Brain microvascular endothelial cell (primary cell): ENCODE data around the gene SCN2B.

ENCODE experiments used
- DNase-seq: peaks from one replicate; pipeline ENCODE4 v3.0.0-alpha.2; 2020
- H3K27ac ChIP-seq: fragments of 250-450 bp; sonication (Bioruptor Pico); 2 replicates; pipeline ENCODE4 v1.5.1; 2020; ENCODE audit warnings: mild to moderate bottlenecking, moderate library complexity
- H3K27me3 ChIP-seq: fragments of 250-450 bp; sonication (Bioruptor Pico); replicated peaks from 2 replicates; pipeline ENCODE4 v1.5.1; 2020; ENCODE audit warnings: mild to moderate bottlenecking
- H3K36me3 ChIP-seq: fragments of 250-450 bp; sonication (Bioruptor Pico); replicated peaks from 2 replicates; pipeline ENCODE4 v1.5.1; 2020; ENCODE audit warnings: mild to moderate bottlenecking
- H3K4me3 ChIP-seq: 2 replicates; pipeline ENCODE4 v1.5.1; 2011; ENCODE audit warnings: low read depth, mild to moderate bottlenecking, control low read depth, low read length, moderate library complexity
- in situ Hi-C: cut with HindIII; loops from 2 replicates; pipeline ENCODE4 v1.10.0; 2017; ENCODE audit warnings: low sequenced_read_pairs, low pct_ligation_motif_present
- TF ChIP-seq, protein P1 (sequence below): IDR thresholded peaks from 2 replicates; pipeline ENCODE4 v1.5.1; 2011; ENCODE audit warnings: low read depth, mild to moderate bottlenecking, moderate library complexity, low read length, control low read depth, inconsistent platforms; ENCODE audit errors: missing control alignments

SCN2B gene

DNA sequence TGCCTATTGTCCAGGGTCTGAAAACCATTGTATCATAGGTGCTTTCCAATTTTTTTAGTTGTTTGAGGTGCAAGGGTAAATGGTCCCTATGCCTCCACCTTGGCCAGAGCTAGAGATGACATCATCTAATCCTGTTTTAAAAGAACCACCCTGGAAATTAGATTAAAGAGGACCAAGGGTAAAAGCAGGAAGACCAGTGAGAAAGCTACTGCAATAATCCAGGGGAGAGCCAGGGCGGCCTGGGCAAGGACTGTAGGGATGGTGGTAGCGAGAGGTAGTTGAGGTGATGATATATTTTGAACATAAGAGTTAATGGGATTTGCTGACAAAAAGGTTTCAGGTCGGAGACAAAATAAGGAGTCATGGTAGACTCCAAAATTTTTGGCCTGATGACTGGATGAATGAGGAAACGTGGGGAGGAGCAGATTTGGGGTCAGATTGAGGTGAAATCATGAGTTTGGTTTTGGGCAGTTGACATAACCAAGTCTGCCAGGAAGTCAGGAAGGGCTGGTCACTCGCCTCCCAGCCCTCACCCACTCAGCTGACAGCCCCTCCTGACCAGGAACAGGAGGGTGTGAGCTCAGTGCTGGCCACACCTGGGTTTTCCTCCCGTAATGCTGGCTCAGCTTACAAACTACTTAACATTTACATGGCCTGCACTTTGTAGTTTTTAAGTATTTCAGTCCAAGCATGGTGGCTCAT is 46.8 kb downstream of the SCN2B start:
- TF ChIP-seq, protein P1, sequence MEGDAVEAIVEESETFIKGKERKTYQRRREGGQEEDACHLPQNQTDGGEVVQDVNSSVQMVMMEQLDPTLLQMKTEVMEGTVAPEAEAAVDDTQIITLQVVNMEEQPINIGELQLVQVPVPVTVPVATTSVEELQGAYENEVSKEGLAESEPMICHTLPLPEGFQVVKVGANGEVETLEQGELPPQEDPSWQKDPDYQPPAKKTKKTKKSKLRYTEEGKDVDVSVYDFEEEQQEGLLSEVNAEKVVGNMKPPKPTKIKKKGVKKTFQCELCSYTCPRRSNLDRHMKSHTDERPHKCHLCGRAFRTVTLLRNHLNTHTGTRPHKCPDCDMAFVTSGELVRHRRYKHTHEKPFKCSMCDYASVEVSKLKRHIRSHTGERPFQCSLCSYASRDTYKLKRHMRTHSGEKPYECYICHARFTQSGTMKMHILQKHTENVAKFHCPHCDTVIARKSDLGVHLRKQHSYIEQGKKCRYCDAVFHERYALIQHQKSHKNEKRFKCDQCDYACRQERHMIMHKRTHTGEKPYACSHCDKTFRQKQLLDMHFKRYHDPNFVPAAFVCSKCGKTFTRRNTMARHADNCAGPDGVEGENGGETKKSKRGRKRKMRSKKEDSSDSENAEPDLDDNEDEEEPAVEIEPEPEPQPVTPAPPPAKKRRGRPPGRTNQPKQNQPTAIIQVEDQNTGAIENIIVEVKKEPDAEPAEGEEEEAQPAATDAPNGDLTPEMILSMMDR, result no peak
- no peak for DNase-seq
- Histone ChIP-seq H3K36me3 (no peaks in the 10 kb centered on the region), H3K27me3 (no peaks in the 10 kb centered on the region), H3K4me3 (no peak overlapping the region), H3K27ac (no peak overlapping the region)
- in situ Hi-C loops, result no loop called here

DNA sequence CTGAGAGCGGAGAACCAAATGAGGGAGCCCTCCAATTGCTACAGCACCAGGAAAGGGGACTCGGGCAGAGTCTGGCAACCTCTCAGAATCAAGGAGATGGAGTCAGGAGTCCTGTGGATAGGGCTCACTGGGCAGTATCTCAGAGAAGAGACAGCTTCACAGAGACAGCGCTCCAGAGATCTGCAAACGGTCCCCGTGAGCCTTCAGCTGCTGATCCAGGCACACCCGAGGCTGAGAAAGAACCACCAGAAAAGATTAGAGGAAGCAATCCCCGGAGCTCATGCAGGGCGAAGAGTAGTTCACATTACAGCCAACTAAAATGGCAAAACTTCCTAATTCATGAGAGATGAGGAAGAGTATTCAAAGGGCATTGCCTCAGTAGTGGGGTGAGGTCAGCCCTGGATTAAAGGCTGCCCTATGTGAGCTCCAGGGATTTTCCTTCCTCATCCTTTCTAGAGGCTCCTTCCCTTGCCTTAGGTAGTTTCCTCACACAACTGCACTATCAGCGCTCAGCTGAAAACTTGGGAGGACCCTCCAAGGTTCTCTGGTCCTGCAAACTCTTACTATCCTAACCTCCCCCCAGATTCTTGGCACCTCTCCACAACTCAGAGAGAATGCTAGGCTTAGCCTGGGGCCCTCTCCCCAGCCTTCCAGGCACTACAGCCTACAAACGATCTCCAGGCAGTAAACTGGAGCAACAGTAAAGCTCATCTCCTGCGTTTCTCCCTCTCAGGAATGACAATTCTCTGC is 47.5 kb downstream of the SCN2B start:
- no peak overlapping the region for H3K27ac ChIP-seq
- H3K36me3 ChIP-seq, result no peaks in the 10 kb centered on the region
- TF ChIP-seq, protein P1, result no peak
- no peak for DNase-seq
- no peaks in the 10 kb centered on the region for H3K27me3 ChIP-seq
- in situ Hi-C loops, result no loop called here
- no peak overlapping the region for H3K4me3 ChIP-seq

DNA sequence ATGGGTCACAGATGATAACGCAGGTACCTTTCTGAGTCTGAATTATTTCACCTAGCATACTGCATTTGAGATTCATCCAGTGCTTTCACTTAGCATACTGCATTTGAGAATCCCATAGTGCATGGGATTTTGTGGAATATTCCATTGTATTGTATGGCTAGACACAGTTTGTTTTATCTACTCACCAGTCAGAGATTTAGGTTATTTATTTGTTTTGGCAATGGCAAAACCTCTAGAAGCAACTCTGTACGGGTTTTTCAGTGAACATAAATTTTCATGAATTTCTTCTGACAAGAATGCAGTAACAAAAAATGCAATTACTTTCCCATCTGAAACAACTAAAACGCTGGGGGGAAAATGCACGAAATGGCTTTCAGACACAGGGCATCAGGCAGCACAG is 48.1 kb downstream of the SCN2B start:
- DNase-seq, result no peak
- Histone ChIP-seq H3K27me3 (no peaks in the 10 kb centered on the region), H3K4me3 (no peak overlapping the region), H3K36me3 (no peaks in the 10 kb centered on the region), H3K27ac (no peak overlapping the region)
- in situ Hi-C loops, result no loop called here
- TF ChIP-seq, protein P1, result no peak

DNA sequence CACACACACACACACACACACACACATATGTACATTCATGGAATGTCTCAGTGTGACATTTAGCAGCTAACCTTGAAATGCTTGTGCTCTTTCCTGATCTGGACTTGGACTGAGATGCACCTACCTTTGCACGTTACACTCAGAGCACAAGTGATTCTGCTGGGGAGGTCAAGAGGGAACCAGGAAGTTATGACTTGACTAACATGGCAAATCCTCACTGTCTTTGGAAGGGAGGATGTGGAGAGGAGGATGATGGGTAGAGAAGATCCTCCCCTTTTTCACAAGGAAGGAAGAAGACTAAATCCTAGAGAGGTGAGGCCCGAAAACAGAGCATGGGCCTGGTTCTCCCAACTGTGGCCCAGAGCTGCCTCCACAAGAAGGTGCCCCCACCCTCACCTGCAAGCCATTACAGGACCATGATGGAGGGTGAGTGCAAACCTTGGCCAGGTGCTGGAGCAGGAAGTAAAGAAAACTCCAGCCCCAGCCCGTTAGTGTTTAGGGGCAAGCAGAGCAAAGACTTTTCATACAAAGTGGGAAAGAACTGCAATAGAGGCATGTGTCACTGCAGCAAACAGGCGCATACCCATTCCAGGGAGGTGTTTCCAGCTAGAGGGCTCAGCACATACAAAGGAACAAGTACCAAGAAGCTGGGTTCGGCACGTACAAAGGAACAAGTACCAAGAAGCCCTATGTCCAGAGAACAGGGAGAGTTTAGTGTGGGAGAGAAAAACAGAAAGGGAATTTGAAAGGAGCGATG is 50.2 kb downstream of the SCN2B start:
- H3K4me3 ChIP-seq, result no peak overlapping the region
- no peaks in the 10 kb centered on the region for H3K36me3 ChIP-seq
- no peaks in the 10 kb centered on the region for H3K27me3 ChIP-seq
- no peak overlapping the region for H3K27ac ChIP-seq
- DNase-seq, result no peak
- TF ChIP-seq, protein P1, result no peak
- in situ Hi-C loops, result no loop called here

DNA sequence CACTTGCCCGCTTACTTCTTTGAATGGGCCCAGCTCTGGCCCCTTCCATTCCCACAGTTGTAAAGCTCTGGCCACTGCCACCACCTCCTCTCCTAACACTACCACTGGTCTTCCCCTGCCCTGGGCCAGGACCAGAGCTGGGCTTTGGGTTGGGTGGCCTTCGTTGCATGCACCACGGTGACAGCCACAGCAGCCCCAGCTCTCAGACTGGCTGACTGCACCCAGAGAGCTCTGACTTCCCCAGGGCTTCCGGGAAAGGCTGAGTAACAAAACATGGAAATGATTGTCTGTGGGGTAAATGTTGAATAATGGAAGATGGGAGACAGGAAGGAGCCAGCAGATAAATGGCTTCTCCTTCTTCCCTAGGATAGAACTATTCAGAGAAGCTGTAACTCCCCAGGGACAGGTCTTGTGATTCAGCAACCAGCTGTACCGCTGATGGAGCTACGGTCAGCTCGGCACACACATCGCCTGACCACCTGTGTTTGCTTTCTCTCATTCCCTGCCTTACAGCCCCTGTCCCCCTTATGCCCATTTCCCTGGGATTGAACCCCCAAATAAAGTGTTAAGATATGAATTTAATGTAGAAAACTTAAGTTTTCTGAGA is 51.4 kb downstream of the SCN2B start:
- Histone ChIP-seq H3K36me3 (no peaks in the 10 kb centered on the region), H3K27ac (no peak overlapping the region), H3K4me3 (no peak overlapping the region), H3K27me3 (no peaks in the 10 kb centered on the region)
- in situ Hi-C loops, result no loop called here
- TF ChIP-seq, protein P1, result no peak
- no peak for DNase-seq
